ENCODE measurements around the gene TRPV2. TPM values are rescaled to one million over a fixed set of nuclear protein-coding genes. Genes with fewer than 3 reads are reported as not detected.

TRPV2 gene
- total and polyA plus RNA-seq, 10 of the 15 experiments (the other 5 are each of a cell fraction or from before 2014, with no cell fraction given): 8.9 to 94.4 (median 54.1) TPM

DNA sequence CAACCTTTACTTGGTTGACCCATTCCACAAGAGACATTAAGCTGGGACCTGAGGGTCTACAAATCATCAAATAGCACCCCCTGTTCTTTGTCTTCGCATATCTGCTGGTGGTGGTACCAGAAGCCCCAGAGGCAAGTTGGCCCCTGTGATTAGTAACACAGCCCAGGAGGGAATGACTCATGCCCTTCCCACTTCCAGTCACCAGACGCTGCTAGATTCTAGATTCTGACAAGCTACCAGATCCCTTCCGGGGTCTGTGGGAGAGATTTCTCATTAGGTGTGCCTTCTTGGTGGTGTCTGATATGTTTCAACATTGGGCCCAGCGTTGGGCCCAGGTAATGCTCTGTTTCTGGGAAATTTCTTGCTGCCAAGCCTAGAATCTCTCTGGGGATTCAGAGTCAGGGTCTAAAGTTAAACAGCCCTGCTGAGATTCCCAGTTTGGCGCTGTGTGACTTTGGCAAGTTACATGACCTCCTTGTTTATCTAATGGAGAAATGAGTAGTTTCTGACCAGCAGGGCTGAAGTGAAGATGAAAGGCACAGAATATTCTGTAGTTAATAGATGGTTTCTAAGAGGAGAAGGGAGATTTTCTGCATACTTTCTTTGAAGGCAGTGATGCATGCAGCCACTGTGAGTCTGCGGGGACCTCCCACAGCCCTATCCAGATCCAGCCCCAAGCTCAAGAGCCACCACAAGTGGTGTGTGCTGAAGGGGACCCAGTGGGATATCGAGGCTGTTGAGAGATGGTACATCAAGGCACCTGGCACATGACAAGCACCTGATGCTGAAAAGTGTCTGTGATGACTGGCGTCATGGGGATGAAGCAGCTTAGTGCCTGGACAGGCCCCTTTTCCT, 3.9 kb downstream of the TRPV2 start (continued):
- TF ChIP-seq GABPA (IDR thresholded peaks at IDR 0.05; ENCODE audit: low read depth) (no peak), PAX5 (IDR thresholded peaks at IDR 0.05; ENCODE audit: borderline replicate concordance, low read depth, low read length) (peak; percentile 79; the same call in 1 of the 2 replicates), CHD4 (IDR thresholded peaks at IDR 0.05) (no peak), SMAD5 (IDR thresholded peaks at IDR 0.05; ENCODE audit: low read depth) (no peak), CREB1 (IDR thresholded peaks at IDR 0.05; ENCODE audit: low read depth) (0 out of 2 replicates have a peak, but pooled peaks have one; percentile 27), CHD1 (IDR thresholded peaks at IDR 0.05; ENCODE audit: low read depth, low read length) (no peak), SRF (IDR thresholded peaks at IDR 0.05; ENCODE audit: low read depth in 2 of 2, low read length in 2 of 2) (no peak), TAF1 (IDR thresholded peaks at IDR 0.05; ENCODE audit: borderline replicate concordance, low read depth, low read length) (no peak)

DNA sequence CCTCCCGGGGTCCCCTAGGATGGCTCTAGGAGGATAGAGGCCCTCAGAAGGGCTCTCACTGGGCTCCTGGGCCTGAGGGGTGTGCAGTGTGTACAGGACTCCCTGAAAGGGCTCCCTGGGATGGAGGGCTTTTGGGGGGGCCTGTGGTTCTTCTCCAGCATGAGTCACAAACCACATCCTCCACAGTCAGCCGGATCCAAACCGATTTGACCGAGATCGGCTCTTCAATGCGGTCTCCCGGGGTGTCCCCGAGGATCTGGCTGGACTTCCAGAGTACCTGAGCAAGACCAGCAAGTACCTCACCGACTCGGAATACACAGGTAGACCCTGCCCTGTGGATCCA, 4.5 kb downstream of the TRPV2 start:
- Histone ChIP-seq H3K79me2 (ENCODE audit: control insufficient read depth, insufficient read depth, low read length) (peaks cover 57% of the 10 kb centered on the region), H3K4me3 (peak overlapping the region; percentile 95), H3K36me3 (ENCODE audit: control insufficient read depth in 2 of 2, insufficient read depth in 2 of 2, low read length in 1 of 2) (peaks cover 17 to 22% of the 10 kb centered on the region in 2 experiments), H3K27ac (ENCODE audit: control insufficient read depth, insufficient read depth) (peak overlapping the region; percentile 91), H3K27me3 (replicated peaks in 1 of 2; ENCODE audit: control insufficient read depth in 2 of 2, insufficient read depth in 2 of 2, low read length in 1 of 2) (no peaks in the 10 kb centered on the region), H4K20me1 (ENCODE audit: control insufficient read depth, insufficient read depth) (no peaks in the 10 kb centered on the region), H2AFZ (ENCODE audit: control insufficient read depth, low read depth, low read length) (no peak overlapping the region), H3K9me3 (replicated peaks; ENCODE audit: control insufficient read depth, insufficient read depth, low read length) (no peaks in the 10 kb centered on the region), H3K9ac (ENCODE audit: control insufficient read depth, insufficient read depth, low read length) (peak overlapping the region; percentile 73), H3K4me1 (ENCODE audit: control insufficient read depth, insufficient read depth, low read length) (peaks cover 38% of the 10 kb centered on the region), H3K4me2 (ENCODE audit: control insufficient read depth, insufficient read depth) (peak overlapping the region; percentile 92)
- intact Hi-C loops (cut with micrococcal nuclease; ENCODE audit: unreplicated experiment) (loop anchor here (2.0 to 10.0 kb wide), 2 partner anchors 19 to 205 kb away; partner anchors contain the start of genes NCOR1 and PIGL), in situ Hi-C loops (cut with MboI) (loop anchor here (5.0 to 10.0 kb wide), 2 partner anchors 38 to 565 kb away; partner anchors contain the start of gene UBB)
- ChIA-PET POLR2A (interaction anchor here (1.2 to 6.7 kb wide), 4 partner anchors 12 to 39 kb away, joined by 3 to 54 read pairs (median 32); partner anchors contain the start of gene UBB), RAD21 (ENCODE audit: unreplicated experiment) (interaction anchor here (0.9 to 6.8 kb wide), 6 partner anchors 8 to 133 kb away, joined by 3 to 82 read pairs (median 6); no protein-coding TSS in a partner anchor), SMC1A (ENCODE audit: uncharacterized antibody, unreplicated experiment) (interaction anchor here (1.3 to 5.4 kb wide), 4 partner anchors 13 to 56 kb away, joined by 3 to 41 read pairs (median 19); no protein-coding TSS in a partner anchor), CTCF (interaction anchor here (1.3 to 7.4 kb wide), 5 partner anchors 9 to 67 kb away, joined by 5 to 127 read pairs (median 13); partner anchors contain the start of gene CENPV)
- under 1% methylated on average over 10 of the region's 10 CpGs for WGBS (ENCODE audit: insufficient coverage, insufficient replicate concordance, low lambda C conversion rate, missing lambda C conversion rate)
- ATAC-seq: peak; percentile 2
- FAIRE-seq: no peak
- no TSS peak for BruUV-seq (replicated peaks)
- no peak for DNase-seq (ENCODE audit: low read depth, low spot score)
- TF ChIP-seq ELK1 (IDR thresholded peaks at IDR 0.05; ENCODE audit: low read depth, low read length) (no peak), PML (IDR thresholded peaks at IDR 0.05; ENCODE audit: low read length) (no peak), JUND (IDR thresholded peaks at IDR 0.05; ENCODE audit: low read depth, low read length) (no peak), EP300 (IDR thresholded peaks at IDR 0.05; ENCODE audit: borderline replicate concordance in 1 of 2, control insufficient read depth in 1 of 2, low read depth in 2 of 2, low read length in 2 of 2) (peak in 1 of 2 experiments; percentile 30; a peak in 1 of 4 replicates), CBX5 (IDR thresholded peaks at IDR 0.05; ENCODE audit: low read depth) (no peak), KAT2A (conservative IDR thresholded peaks at IDR 0.05; ENCODE audit: control insufficient read depth, low read depth, low read length) (no peak), BACH1 (IDR thresholded peaks at IDR 0.05; ENCODE audit: borderline replicate concordance) (peak; percentile 33; the same call in 1 of the 2 replicates)
- TF ChIP-seq, protein P1, sequence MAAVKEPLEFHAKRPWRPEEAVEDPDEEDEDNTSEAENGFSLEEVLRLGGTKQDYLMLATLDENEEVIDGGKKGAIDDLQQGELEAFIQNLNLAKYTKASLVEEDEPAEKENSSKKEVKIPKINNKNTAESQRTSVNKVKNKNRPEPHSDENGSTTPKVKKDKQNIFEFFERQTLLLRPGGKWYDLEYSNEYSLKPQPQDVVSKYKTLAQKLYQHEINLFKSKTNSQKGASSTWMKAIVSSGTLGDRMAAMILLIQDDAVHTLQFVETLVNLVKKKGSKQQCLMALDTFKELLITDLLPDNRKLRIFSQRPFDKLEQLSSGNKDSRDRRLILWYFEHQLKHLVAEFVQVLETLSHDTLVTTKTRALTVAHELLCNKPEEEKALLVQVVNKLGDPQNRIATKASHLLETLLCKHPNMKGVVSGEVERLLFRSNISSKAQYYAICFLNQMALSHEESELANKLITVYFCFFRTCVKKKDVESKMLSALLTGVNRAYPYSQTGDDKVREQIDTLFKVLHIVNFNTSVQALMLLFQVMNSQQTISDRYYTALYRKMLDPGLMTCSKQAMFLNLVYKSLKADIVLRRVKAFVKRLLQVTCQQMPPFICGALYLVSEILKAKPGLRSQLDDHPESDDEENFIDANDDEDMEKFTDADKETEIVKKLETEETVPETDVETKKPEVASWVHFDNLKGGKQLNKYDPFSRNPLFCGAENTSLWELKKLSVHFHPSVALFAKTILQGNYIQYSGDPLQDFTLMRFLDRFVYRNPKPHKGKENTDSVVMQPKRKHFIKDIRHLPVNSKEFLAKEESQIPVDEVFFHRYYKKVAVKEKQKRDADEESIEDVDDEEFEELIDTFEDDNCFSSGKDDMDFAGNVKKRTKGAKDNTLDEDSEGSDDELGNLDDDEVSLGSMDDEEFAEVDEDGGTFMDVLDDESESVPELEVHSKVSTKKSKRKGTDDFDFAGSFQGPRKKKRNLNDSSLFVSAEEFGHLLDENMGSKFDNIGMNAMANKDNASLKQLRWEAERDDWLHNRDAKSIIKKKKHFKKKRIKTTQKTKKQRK (IDR thresholded peaks at IDR 0.05; ENCODE audit: low read depth, low read length): no peak

Data from GM12878 (cell line).